B cell (primary cell): ENCODE data around the gene CCDC134. TPM values are rescaled to one million over a fixed set of nuclear protein-coding genes. Genes with fewer than 3 reads are reported as not detected.
A peak's percentile ranks its signal among the peaks of the same experiment; 100 is the strongest.

Source experiments
- ATAC-seq: fragments of 200-7000 bp; cut with Tn5 transposase; one replicate; pipeline ENCODE4 v1.10.0; 2021; ENCODE audit warnings: low read depth, mild to moderate bottlenecking, moderate number of reproducible peaks, moderate library complexity
- CTCF ChIA-PET: fragments of 350-600 bp; sonication (Branson Sonifier 250); formaldehyde crosslinking; loops from one replicate; lab custom pipeline; 2021; ENCODE audit warnings: antibody characterized with exemption, inconsistent platforms; lab: Charles Lee
- POLR2A ChIA-PET: fragments of 350-600 bp; sonication (Branson Sonifier 250); formaldehyde crosslinking; loops from one replicate; lab custom pipeline; 2021; ENCODE audit warnings: antibody characterized with exemption; lab: Charles Lee
- DNase-seq: peaks from one replicate; pipeline ENCODE4 v3.0.0; 2013
- H2AFZ ChIP-seq: 2 replicates; pipeline ENCODE4 v1.6.1; 2012; ENCODE audit warnings: mild to moderate bottlenecking, low read depth, low read length; ENCODE audit not compliant: insufficient read depth, poor library complexity, severe bottlenecking
- H3K27ac ChIP-seq, 2 donors: 1 replicate in 1 of 2; 2 replicates in 1 of 2; pipeline ENCODE4 v1.5.1; 2012 to 2013; ENCODE audit warnings: low read length in 2 of 2, mild to moderate bottlenecking in 2 of 2, moderate library complexity in 1 of 2
- H3K27me3 ChIP-seq, 4 experiments: fragments of 200-600 bp in 1 of 4; sonication (generic) in 1 of 4; replicated peaks in 1 of 4; 1 replicate in 2 of 4; 2 replicates in 2 of 4; pipeline versions ENCODE4 v1.6.1 to v1.7.0; 2013 to 2016; ENCODE audit warnings: low read length in 3 of 4, mild to moderate bottlenecking in 2 of 4, mixed read lengths in 1 of 4, moderate library complexity in 1 of 4; ENCODE audit not compliant: insufficient read depth in 4 of 4, control insufficient read depth in 3 of 4; ENCODE audit errors: control extremely low read depth in 1 of 4
- H3K36me3 ChIP-seq, 2 experiments: replicated peaks in 1 of 2; 1 replicate in 1 of 2; 2 replicates in 1 of 2; pipeline versions ENCODE4 v1.6.1 to v1.7.1; 2013; ENCODE audit warnings: low read length in 1 of 2; ENCODE audit not compliant: insufficient read depth in 2 of 2, control insufficient read depth in 1 of 2; ENCODE audit errors: control extremely low read depth in 1 of 2, extremely low read depth in 1 of 2
- H3K4me1 ChIP-seq, 2 donors: fragments of 200-600 bp in 1 of 2; sonication (generic) in 1 of 2; 1 replicate in 1 of 2; 2 replicates in 1 of 2; pipeline versions ENCODE4 v1.5.1 to v1.6.1; 2013 to 2017; ENCODE audit warnings: low read length in 2 of 2; ENCODE audit not compliant: control insufficient read depth in 2 of 2, insufficient read depth in 2 of 2
- H3K4me2 ChIP-seq: replicated peaks from 2 replicates; pipeline ENCODE3; 2012; ENCODE audit warnings: mild to moderate bottlenecking, low read depth, low read length; ENCODE audit not compliant: poor library complexity, severe bottlenecking
- H3K4me3 ChIP-seq, 5 experiments: fragments of 200-600 bp in 1 of 5; sonication (generic) in 1 of 5; 1 replicate in 3 of 5; 2 replicates in 2 of 5; pipeline versions ENCODE4 v1.5.1 to v1.7.0; 2011 to 2016; ENCODE audit warnings: low read length in 4 of 5, mild to moderate bottlenecking in 4 of 5, low read depth in 2 of 5, control low read depth in 1 of 5, moderate library complexity in 1 of 5; ENCODE audit not compliant: insufficient read depth in 1 of 5; ENCODE audit errors: control extremely low read depth in 1 of 5, extremely low read depth in 1 of 5
- H3K79me2 ChIP-seq: fragments of 200-600 bp; sonication (generic); one replicate; pipeline ENCODE4 v1.6.0; 2016; ENCODE audit warnings: low read length; ENCODE audit not compliant: control insufficient read depth, insufficient read depth
- H3K9ac ChIP-seq: fragments of 200-600 bp; sonication (generic); 2 replicates; pipeline ENCODE4 v1.6.1; 2017; ENCODE audit warnings: mild to moderate bottlenecking, low read length, moderate library complexity
- H3K9me3 ChIP-seq, 3 donors: one replicate each; pipeline versions ENCODE4 v1.6.1 to v1.7.1; 2013; ENCODE audit warnings: low read length in 2 of 3; ENCODE audit not compliant: control insufficient read depth in 2 of 3, insufficient read depth in 1 of 3; ENCODE audit errors: control extremely low read depth in 1 of 3
- H4K20me1 ChIP-seq: 2 replicates; pipeline ENCODE4 v1.6.0; 2012; ENCODE audit warnings: mild to moderate bottlenecking, low read length; ENCODE audit not compliant: insufficient read depth, control insufficient read depth, poor library complexity, severe bottlenecking
- H3K27ac Mint-ChIP-seq: one replicate; pipeline ENCODE4 v1.8.0; 2021; ENCODE audit warnings: mixed read lengths
- H3K27me3 Mint-ChIP-seq: one replicate; pipeline ENCODE4 v1.8.0; 2021; ENCODE audit warnings: mixed read lengths
- H3K4me1 Mint-ChIP-seq: one replicate; pipeline ENCODE4 v1.8.0; 2021; ENCODE audit warnings: mixed read lengths
- H3K4me3 Mint-ChIP-seq: one replicate; pipeline ENCODE4 v1.8.0; 2021; ENCODE audit warnings: mixed read lengths
- H3K9me3 Mint-ChIP-seq: one replicate; pipeline ENCODE4 v1.8.0; 2022; ENCODE audit warnings: mixed read lengths; ENCODE audit not compliant: insufficient read depth
- EZH2 ChIP-seq: IDR thresholded peaks from 2 replicates; pipeline ENCODE4 v1.6.1; 2012; ENCODE audit warnings: borderline replicate concordance, low read depth, mild to moderate bottlenecking, moderate library complexity, low read length; ENCODE audit not compliant: insufficient read depth, poor library complexity, severe bottlenecking
- WGBS: methylation state at CpG from one replicate; pipeline ENCODE4 v1.1.5; 2013; ENCODE audit warnings: missing lambda C conversion rate; ENCODE audit not compliant: insufficient coverage; 5-methylcytosine and 5-hydroxymethylcytosine counted together
- intact Hi-C: fragments of 100-400 bp; cut with micrococcal nuclease; formaldehyde crosslinking; loops from one replicate; pipeline ENCODE4 v1.10.0; 2022
- polyA plus RNA-seq: library from polyadenylated mRNA; depleted of rRNA; stranded (reverse); fragments of >200 nt; gene quantifications from 2 replicates; pipeline ENCODE4 v1.2.3, GENCODE V29; 2012
- total RNA-seq, 2 donors: library from RNA; stranded (reverse); fragments of 120-200 nt in 1 of 2; gene quantifications; 1 replicate in 1 of 2; 2 replicates in 1 of 2; pipeline versions ENCODE4 v1.2.3 to v1.2.4, GENCODE V29; 2013 to 2022
- TF ChIP-seq, protein P1 (sequence below): fragments of 200-600 bp; IDR thresholded peaks from one replicate; pipeline ENCODE4 v1.8.0; 2022; ENCODE audit warnings: antibody characterized with exemption, mild to moderate bottlenecking

Gene CCDC134
- total and polyA plus RNA-seq, 2 donors (not counting 1 experiment from before 2014, with no cell fraction given), result 4.4 to 18.1 TPM

DNA sequence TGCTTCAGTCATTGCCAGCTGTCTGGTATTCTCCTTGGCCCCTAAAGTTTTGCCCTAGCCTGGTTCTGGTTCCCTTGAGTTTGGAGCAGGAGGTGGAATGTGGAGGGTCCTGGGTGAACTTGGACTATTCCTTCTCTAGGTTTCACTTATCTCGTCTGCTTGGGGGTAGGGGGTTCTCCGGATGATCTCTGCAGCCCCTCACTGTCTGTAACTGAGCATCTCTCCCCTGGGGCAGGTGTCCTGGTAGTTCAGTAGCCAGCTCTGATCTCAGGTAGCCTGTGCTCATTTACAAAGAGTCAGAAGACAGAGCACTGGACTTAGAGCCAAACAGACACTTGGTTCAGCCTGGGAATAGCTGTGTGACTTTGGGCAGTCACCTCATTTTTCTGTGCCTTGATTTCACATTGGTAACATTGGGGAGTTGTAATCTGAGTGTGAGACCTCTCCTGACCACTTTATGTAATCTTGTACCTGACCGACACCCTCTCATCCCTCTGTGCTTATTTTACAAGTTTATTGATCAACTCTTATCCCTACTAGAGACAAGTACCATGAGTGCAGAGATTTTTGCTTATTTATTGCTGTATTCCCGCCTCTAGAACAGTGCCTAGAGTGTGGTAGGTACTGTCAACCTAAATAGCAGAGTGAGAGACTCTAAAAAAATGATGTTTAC, 804 bp downstream of the CCDC134 start:
- DNase-seq (no peak), ATAC-seq (no peak)
- H3K27me3 ChIP-seq, result no peaks in the 10 kb centered on the region
- CTCF ChIA-PET, result interaction anchor here (0.9 to 5.6 kb wide), 10 partner anchors 13 to 135 kb away, joined by 3 to 56 read pairs (median 4); partner anchors contain the start of gene MEI1
- Mint-ChIP-seq H3K4me1 (peaks cover 24% of the 10 kb centered on the region), H3K27ac (peak overlapping the region; percentile 99), H3K4me3 (peak overlapping the region; percentile 98), H3K9me3 (no peaks in the 10 kb centered on the region), H3K27me3 (no peaks in the 10 kb centered on the region)
- H3K27ac ChIP-seq, result peak overlapping the region; percentile 90 to 91
- no peaks in the 10 kb centered on the region for H4K20me1 ChIP-seq
- H3K9ac ChIP-seq, result peak overlapping the region; percentile 81
- POLR2A ChIA-PET, result interaction anchor here (0.5 to 4.2 kb wide), 10 partner anchors 20 to 596 kb away, joined by 3 to 68 read pairs (median 8); partner anchors contain the start of genes CENPM, MEI1 and SREBF2
- H3K4me3 ChIP-seq, result peak overlapping the region; percentile 65 to 98 (median 96)
- H3K9me3 ChIP-seq, result no peaks in the 10 kb centered on the region
- intact Hi-C loops, result loop anchor here (2.0 to 5.0 kb wide), 3 partner anchors 32 to 112 kb away; partner anchors contain the start of genes SNU13 and SREBF2
- WGBS, result 86% methylated on average over 1 of the region's 4 CpGs
- peak overlapping the region; percentile 90 for H3K4me2 ChIP-seq
- no peaks in the 10 kb centered on the region for H3K36me3 ChIP-seq
- H3K4me1 ChIP-seq, result peaks cover 19 to 22% of the 10 kb centered on the region in 2 donors
- H2AFZ ChIP-seq, result peak overlapping the region; percentile 98
- TF ChIP-seq, protein P1, sequence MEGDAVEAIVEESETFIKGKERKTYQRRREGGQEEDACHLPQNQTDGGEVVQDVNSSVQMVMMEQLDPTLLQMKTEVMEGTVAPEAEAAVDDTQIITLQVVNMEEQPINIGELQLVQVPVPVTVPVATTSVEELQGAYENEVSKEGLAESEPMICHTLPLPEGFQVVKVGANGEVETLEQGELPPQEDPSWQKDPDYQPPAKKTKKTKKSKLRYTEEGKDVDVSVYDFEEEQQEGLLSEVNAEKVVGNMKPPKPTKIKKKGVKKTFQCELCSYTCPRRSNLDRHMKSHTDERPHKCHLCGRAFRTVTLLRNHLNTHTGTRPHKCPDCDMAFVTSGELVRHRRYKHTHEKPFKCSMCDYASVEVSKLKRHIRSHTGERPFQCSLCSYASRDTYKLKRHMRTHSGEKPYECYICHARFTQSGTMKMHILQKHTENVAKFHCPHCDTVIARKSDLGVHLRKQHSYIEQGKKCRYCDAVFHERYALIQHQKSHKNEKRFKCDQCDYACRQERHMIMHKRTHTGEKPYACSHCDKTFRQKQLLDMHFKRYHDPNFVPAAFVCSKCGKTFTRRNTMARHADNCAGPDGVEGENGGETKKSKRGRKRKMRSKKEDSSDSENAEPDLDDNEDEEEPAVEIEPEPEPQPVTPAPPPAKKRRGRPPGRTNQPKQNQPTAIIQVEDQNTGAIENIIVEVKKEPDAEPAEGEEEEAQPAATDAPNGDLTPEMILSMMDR, result no peak
- TF ChIP-seq EZH2, result no peak
- H3K79me2 ChIP-seq, result peaks cover 44% of the 10 kb centered on the region

GRCh38 chr22:41801886-41802285, 1.4 kb downstream of the CCDC134 start:
- Mint-ChIP-seq H3K27me3 (no peaks in the 10 kb centered on the region), H3K27ac (no peak overlapping the region), H3K4me1 (peaks cover 24% of the 10 kb centered on the region), H3K9me3 (no peaks in the 10 kb centered on the region), H3K4me3 (peak overlapping the region; percentile 98)
- TF ChIP-seq, protein P1, result no peak
- TF ChIP-seq EZH2, result no peak
- Histone ChIP-seq H4K20me1 (no peaks in the 10 kb centered on the region), H2AFZ (no peak overlapping the region), H3K4me1 (peaks cover 19 to 22% of the 10 kb centered on the region in 2 donors), H3K4me3 (peak overlapping the region in 1 of 5 experiments; percentile 96), H3K27me3 (no peaks in the 10 kb centered on the region), H3K36me3 (no peaks in the 10 kb centered on the region), H3K4me2 (peak overlapping the region; percentile 90), H3K79me2 (peaks cover 46% of the 10 kb centered on the region), H3K9me3 (no peaks in the 10 kb centered on the region), H3K9ac (peak overlapping the region; percentile 81), H3K27ac (no peak overlapping the region)
- no peak for DNase-seq
- ChIA-PET CTCF (interaction anchor here (5.6 kb wide), 1 partner anchor 103 kb away, joined by 56 read pairs; the partner anchor contains the start of gene MEI1), POLR2A (interaction anchor here (0.6 to 2.1 kb wide), 2 partner anchors 105 to 570 kb away, joined by 3 to 9 read pairs; no protein-coding TSS in a partner anchor)
- WGBS, result no CpG with 5 or more reads among the region's 2 CpGs
- ATAC-seq, result no peak
- intact Hi-C loops, result loop anchor here (2.0 to 5.0 kb wide), 3 partner anchors 31 to 113 kb away; partner anchors contain the start of genes SNU13 and SREBF2
